D721Med (cell line): ENCODE results near the gene NEDD9.

Source experiments
- DNase-seq: peaks from one replicate; pipeline ENCODE4 v3.0.0; 2011; ENCODE audit warnings: low spot score; ENCODE audit not compliant: insufficient read length
- FAIRE-seq: peaks from 2 replicates; lab custom pipeline; 2011; peaks lifted over from hg19 to GRCh38; lab: Jason Lieb, UNC
- CTCF ChIP-seq: IDR thresholded peaks from 2 replicates; pipeline ENCODE4 v1.5.1; 2012; ENCODE audit warnings: mild to moderate bottlenecking, control low read depth; ENCODE audit not compliant: insufficient read depth; ENCODE audit errors: missing control alignments

NEDD9 gene

GRCh38 chr6:11260249-11261038 lies 28.0 kb upstream of the NEDD9 start:
- DNase-seq: no peak
- no peak for FAIRE-seq
- TF ChIP-seq CTCF: no peak

- TF ChIP-seq CTCF: no peak
- FAIRE-seq (no peak), DNase-seq (no peak)
Measured at GRCh38 chr6:11258260-11259237, 26.1 kb upstream of the NEDD9 start.

GRCh38 chr6:11255610-11256009 lies 23.1 kb upstream of the NEDD9 start:
- no peak for TF ChIP-seq CTCF
- FAIRE-seq: no peak
- no peak for DNase-seq

GRCh38 chr6:11253594-11253993 lies 21.1 kb upstream of the NEDD9 start:
- FAIRE-seq: no peak
- no peak for TF ChIP-seq CTCF
- no peak for DNase-seq

- FAIRE-seq (no peak), DNase-seq (no peak)
- no peak for TF ChIP-seq CTCF
Measured at GRCh38 chr6:11251553-11252360, 19.3 kb upstream of the NEDD9 start.

- no peak for FAIRE-seq
- no peak for DNase-seq
- no peak for TF ChIP-seq CTCF
Measured at GRCh38 chr6:11250108-11250507, 17.6 kb upstream of the NEDD9 start.
